ENCODE measurements around the gene JHY.
"Not testable (repeated sequence)": the region's sequence is repeated elsewhere in the genome, so short reads cannot be mapped to it uniquely, and the experiment has no call there.

JHY gene

DNA sequence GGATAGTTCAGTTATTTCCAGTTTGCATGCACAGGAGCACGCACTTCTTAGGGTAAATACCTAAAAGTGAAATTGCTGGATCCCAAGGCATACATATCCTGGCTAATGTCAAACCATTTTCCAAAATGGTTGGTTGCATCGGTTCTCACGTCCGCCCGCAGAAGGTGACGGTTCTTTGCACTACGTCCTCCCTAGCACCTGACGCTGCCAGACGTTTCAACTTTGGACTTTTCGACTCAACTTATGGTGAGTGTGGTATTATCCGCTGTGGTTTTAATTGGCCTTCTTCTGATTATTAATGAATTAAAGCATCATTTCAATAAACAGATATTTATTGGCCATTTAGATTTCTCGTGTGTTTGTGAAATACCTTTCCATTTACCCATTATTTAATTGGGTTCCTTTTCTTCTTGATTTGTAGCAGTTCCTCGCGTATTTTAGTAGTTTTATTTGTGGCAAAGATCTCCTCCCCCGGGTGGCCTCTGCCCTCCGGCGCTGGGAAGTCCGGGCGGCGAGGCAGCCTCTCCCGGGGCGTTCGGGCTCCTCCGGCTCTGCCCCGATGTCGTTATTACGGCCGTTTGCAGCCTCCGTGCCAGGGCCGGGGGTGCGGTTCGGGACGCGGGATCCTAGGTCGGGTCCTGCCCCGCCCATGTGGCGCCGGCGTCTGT, at the start of gene JHY:
Gene JHY (plus strand): TSS at position 571 of the 668 bp plus-strand sequence. CDS start 3,091 bp downstream, outside the sequence.
- in situ Hi-C loops (cut with MboI; ENCODE audit: low sequenced_read_pairs) = no loop called here

GRCh38 chr11:122833846-122834464, 48.6 kb upstream of the JHY start:
- in situ Hi-C loops (cut with MboI; ENCODE audit: low sequenced_read_pairs) = no loop called here

GRCh38 chr11:122836916-122837315, 45.6 kb upstream of the JHY start:
- in situ Hi-C loops (cut with MboI; ENCODE audit: low sequenced_read_pairs) = no loop called here

GRCh38 chr11:122837528-122838346, 44.8 kb upstream of the JHY start:
- in situ Hi-C loops (cut with MboI; ENCODE audit: low sequenced_read_pairs) = no loop called here

GRCh38 chr11:122843281-122844141, 39.0 kb upstream of the JHY start:
- in situ Hi-C loops (cut with MboI; ENCODE audit: low sequenced_read_pairs) = no loop called here

DNA sequence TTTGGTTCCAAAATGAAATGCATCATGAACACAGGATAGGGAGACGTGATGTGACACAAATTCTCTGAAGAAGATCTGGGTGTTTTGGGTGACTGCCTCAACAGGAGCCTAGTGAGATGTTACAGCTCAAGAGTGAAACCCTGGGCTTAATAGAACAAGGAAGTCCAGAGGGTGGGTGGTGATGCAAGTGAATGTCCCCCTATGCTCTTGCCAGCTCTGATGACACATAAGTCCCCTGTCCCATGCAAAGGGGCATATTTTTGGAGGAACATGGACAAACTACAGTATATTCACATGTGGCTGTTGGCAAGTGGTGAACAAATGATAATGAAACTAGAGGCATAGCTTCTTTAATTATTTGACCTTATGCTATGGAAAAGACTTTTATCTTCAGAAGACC, 35.1 kb upstream of the JHY start:
- in situ Hi-C loops (cut with MboI; ENCODE audit: low sequenced_read_pairs) = no loop called here

- in situ Hi-C loops (cut with MboI; ENCODE audit: low sequenced_read_pairs) = no loop called here
These were observed 34.4 kb upstream of the JHY start for GRCh38 chr11:122848186-122848585.

GRCh38 chr11:122850076-122850631, 32.4 kb upstream of the JHY start:
- in situ Hi-C loops (cut with MboI; ENCODE audit: low sequenced_read_pairs) = loop anchor here (10.0 kb wide), 1 partner anchor 55 kb away; no protein-coding TSS in a partner anchor

GRCh38 chr11:122851366-122851966, 31.1 kb upstream of the JHY start:
- in situ Hi-C loops (cut with MboI; ENCODE audit: low sequenced_read_pairs) = loop anchor here (10.0 kb wide), 1 partner anchor 57 kb away; no protein-coding TSS in a partner anchor

DNA sequence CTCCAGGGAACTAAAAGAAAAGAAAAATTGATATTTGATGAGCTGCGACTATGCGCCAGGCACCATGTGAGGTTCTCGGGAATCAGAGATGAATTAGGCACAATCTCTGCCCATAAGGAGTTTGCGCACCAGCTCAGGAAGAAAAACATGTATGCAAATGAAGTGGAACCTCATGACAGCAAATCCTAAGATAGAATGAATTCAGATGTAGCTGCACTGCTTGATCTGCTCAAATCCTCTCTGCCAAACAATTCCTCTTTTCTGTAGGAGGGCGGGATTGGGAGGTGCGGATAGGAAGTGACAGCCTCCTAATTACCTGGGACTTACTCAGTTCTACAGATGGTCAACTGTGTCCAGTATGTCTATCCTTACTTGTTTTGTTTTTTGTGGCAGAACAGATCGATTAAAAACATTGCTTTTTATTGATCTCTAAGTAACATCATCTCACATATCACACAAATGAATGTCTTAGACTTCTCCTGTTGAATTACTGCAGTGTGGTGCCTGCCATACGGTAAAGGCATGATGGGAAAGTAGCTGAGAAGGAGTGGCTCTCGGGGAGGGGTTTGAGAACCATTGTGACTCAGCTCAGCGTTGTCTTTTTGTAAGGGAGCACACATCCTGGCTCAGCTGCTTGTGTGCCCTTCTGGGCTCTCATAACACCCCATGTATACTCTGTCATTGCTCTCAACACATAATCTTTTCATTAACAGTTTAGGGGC, 30.3 kb upstream of the JHY start:
- in situ Hi-C loops (cut with MboI; ENCODE audit: low sequenced_read_pairs) = loop anchor here (10.0 kb wide), 1 partner anchor 57 kb away; no protein-coding TSS in a partner anchor

GRCh38 chr11:122852796-122853160, 29.8 kb upstream of the JHY start:
- in situ Hi-C loops (cut with MboI; ENCODE audit: low sequenced_read_pairs) = loop anchor here (10.0 kb wide), 1 partner anchor 58 kb away; no protein-coding TSS in a partner anchor

- in situ Hi-C loops (cut with MboI; ENCODE audit: low sequenced_read_pairs) = loop anchor here (10.0 kb wide), 1 partner anchor 58 kb away; no protein-coding TSS in a partner anchor
These were observed 29.3 kb upstream of the JHY start for GRCh38 chr11:122853261-122853660.

- in situ Hi-C loops (cut with MboI; ENCODE audit: low sequenced_read_pairs) = loop anchor here (10.0 kb wide), 1 partner anchor 59 kb away; no protein-coding TSS in a partner anchor
These were observed 28.6 kb upstream of the JHY start for GRCh38 chr11:122853971-122854446.

DNA sequence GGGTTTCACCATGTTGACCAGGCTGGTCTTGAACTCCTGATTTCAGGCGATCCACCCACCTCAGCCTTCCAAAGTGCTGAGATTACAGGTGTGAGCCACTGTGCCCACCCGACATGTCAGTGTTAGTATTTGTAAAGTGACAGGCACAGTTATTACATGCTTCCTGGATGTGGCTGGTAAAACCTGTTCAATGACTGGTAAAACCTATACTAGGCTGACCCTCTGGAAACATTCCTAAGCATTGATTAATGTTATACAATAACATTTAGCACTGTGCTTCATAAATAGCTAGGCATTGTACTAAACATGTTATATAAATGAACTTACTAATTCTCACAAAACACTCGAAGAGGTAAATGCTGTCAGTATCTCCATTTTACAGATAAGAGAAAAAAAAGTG, 20.9 kb upstream of the JHY start:
- in situ Hi-C loops (cut with MboI; ENCODE audit: low sequenced_read_pairs) = no loop called here

DNA sequence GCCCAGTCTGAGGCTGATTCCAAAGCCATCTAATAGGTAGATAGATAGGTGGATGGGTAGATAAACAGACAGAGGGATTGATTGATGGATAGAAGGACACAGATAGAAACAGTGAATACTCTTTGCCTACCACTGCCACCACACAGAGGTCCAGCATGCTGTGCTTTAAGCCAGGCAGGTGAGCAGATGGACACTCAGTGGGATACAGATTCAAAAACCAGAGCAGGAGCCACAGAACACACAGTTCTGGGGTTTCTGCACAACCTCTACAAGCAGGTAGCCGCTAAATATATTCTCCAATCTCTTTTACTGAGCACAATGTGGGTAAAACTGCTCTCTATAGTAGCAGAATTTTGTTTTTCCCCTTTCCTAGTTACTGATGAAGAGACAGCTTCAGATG, 20.5 kb upstream of the JHY start:
- in situ Hi-C loops (cut with MboI; ENCODE audit: low sequenced_read_pairs) = no loop called here

DNA sequence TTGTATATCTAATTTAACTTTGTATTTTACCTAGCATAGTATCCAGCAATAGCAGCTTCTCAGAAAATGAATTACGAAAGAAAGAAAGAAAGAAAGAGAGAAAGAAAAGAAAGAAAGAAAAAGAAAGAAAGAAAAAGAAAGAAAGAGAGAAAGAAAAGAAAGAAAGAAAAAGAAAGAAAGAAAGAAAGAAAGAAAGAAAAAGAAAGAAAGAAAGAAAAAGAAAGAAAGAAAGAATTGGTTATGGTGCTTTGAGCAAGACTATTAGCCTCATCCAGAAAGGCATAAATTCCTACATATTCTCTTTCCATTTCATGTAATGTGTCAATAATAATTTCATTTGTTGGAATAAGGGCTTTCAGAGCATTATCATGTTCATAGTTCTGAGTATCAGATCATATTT, 19.4 kb upstream of the JHY start:
- in situ Hi-C loops (cut with MboI; ENCODE audit: low sequenced_read_pairs) = not testable (repeated sequence)

GRCh38 chr11:122863704-122864326, 18.7 kb upstream of the JHY start:
- in situ Hi-C loops (cut with MboI; ENCODE audit: low sequenced_read_pairs) = no loop called here

- in situ Hi-C loops (cut with MboI; ENCODE audit: low sequenced_read_pairs) = no loop called here
These were observed 18.0 kb upstream of the JHY start for GRCh38 chr11:122864386-122865115.

Measured in HL-60/S4 treated with phorbol 12-myristate 13-acetate at 8.2 ng/mL for 4 days and 3 days (cell line).